Smooth muscle cell of trachea (primary cell): ENCODE results near the gene MMGT1. TPM values are rescaled to one million over a fixed set of nuclear protein-coding genes. Genes with fewer than 3 reads are reported as not detected.

Source experiments
- total RNA-seq: library from RNA; depleted of rRNA; stranded (reverse); fragments of >200 nt; gene quantifications from 2 replicates; pipeline ENCODE4 v1.2.1, GENCODE V29; 2014

The MMGT1 gene
- 11.4 and 12.9 TPM in 2 replicates for total RNA-seq

DNA sequence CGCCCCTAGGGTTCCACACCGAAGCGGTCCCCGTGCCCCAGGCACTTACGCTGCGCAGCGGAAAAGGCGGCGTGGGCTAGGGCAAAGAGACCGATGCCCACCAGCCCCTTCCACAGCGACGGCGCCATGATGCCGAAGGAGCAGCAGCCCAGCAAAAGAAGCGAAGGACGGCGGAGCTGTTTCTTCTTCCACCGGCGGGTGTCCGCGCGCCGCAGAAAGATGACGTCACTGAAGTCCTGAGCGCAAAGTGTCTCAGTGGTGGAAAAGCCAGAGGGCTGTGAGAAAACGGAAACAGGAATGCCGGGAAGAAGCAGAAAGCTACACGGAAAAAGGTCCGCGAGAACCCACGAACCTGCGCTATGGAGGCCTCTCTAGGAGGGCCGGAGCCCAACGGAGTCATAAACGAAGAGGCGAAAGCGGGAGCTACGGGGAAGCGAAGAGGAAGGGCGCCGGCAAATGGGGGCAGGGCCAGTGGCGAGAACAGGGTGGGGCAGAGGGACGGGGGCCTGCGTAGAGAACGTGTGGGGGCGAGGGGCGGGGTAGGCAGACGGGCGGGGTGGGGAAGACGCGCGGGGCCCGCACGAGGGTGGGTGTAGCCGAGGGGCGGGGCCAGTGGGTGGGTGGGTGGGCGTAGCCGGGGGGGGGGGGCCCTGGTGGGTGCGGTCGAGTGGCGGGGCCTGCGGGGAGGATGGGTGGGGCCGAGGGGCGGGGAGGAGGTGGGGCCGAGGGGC is at the start of gene MMGT1:
MMGT1 (minus strand) TSS at position 441 of the 731 bp plus-strand sequence; CDS start at position 128, 313 bp downstream.

DNA sequence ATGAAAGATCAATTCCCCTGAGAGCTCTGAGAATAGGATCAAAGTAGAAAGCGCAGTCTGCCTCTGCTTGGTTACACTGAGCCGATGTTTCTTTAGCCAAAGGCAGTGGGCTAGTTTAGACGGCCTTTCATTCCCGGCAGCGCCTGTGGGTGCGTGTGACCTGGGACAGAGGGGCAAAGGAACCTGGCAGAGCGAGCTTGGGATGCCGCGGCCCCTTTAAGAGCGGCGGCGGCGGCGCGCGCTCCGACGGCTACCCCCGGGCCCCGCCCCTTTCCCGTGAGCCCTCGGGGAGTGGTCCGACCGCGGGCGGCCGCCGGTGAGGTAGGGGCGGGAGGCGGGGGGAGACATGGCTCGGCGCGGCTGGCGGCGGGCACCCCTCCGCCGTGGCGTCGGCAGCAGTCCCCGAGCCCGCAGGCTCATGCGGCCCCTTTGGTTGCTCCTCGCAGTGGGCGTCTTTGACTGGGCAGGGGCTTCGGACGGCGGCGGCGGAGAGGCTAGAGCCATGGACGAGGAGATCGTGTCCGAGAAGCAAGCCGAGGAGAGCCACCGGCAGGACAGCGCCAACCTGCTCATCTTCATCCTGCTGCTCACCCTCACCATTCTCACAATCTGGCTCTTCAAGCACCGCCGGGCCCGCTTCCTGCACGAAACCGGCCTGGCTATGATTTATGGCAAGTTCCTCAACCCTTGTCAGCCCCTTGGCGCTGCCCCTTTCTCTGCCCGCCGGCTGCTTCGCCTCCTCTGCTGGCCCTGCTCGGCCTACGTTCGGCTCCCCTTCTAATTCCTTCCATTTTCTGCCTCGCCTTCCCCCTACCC is 11.6 kb upstream of the MMGT1 start, which contains the start of gene SLC9A6:
SLC9A6 (plus strand) TSS at position 279 of the 816 bp plus-strand sequence; CDS start at position 503, 224 bp downstream.

Other genes starting within 250 kb of the MMGT1 start
- gene CT45A3, start 205.8 kb downstream of the MMGT1 start, total RNA-seq = not detected in 2 replicates
- not detected in 2 replicates for gene CT45A5, start 188.5 kb downstream of the MMGT1 start, total RNA-seq
- not detected in 2 replicates for gene CT45A6, start 171.2 kb downstream of the MMGT1 start, total RNA-seq
- not detected in 2 replicates for gene CT45A2, start 154.0 kb downstream of the MMGT1 start, total RNA-seq
- not detected in 2 replicates for gene CT45A7, start 136.7 kb downstream of the MMGT1 start, total RNA-seq
- gene CT45A8, start 119.5 kb downstream of the MMGT1 start, total RNA-seq = not detected in 2 replicates
- not detected in 2 replicates for gene CT45A9, start 102.2 kb downstream of the MMGT1 start, total RNA-seq
- gene CT45A10, start 80.5 kb downstream of the MMGT1 start, total RNA-seq = not detected in 2 replicates
- not detected in 2 replicates for gene SAGE1, start 80.3 kb downstream of the MMGT1 start, total RNA-seq
- 21.7 and 32.6 TPM in 2 replicates for gene SLC9A6, start 11.4 kb upstream of the MMGT1 start, total RNA-seq
- 82.8 and 121 TPM in 2 replicates for gene FHL1, start 173.5 kb upstream of the MMGT1 start, total RNA-seq